ENCODE results near the gene ZFP36L2. TPM values are rescaled to one million over a fixed set of nuclear protein-coding genes. Genes with fewer than 3 reads are reported as not detected.

ZFP36L2 gene
- total and polyA plus RNA-seq, 9 of the 15 experiments (the other 6 are each of a cell fraction or from before 2014, with no cell fraction given): 4.1 to 60.6 (median 20.3) TPM

DNA sequence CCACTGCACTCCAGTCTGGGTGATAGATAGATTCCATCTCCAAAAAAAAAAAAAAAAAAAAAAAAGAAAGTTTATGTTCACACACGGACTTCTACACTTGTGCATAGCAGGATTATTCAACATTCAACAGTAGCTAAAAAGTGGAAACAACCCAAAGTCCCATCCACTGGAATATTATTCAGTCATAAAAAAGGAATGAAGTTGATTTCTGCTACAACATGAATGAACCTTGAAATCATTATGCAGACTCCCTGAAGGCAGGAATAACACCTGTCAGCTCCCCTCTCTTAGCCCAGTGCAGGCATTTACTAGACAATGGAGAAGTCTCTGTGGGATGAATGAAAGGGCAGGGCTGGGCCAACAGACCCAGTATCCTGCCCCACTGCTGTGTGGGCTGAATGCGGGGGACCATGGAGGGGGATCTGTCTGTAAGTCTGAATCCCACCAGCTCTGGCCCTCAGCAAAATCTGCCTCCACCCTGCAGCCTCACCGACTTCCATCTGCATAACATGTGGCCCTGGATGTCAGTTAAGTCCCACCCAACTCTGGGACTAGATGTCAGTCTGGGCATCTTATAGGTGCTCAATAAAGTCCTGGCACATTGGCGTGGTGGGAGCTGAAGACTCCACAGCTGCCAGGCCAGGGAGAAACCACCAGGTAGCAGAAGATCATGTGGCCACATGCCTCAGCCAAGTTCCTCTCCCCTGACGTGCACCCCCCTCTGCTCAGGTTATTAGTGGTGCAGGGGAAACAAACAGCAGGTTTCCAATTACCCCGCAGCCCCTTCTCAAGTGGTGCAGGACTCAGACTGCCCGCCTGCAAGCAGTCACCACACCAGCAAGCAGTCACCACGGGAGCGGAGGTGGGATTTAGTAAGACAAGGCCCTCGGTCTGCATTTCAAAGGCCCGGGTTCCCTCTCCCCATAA, 8.9 kb downstream of the ZFP36L2 start (continued):
- TF ChIP-seq RAD21 (CRISPR knock-in tag; conservative IDR thresholded peaks at IDR 0.05 in 1 of 2, IDR thresholded peaks at IDR 0.05 in 1 of 2) (no peak), KAT8 (IDR thresholded peaks at IDR 0.05; ENCODE audit: low read depth) (no peak), CHD2 (IDR thresholded peaks at IDR 0.05; ENCODE audit: low read depth, low read length) (no peak), ZNF143 (CRISPR knock-in tag; IDR thresholded peaks at IDR 0.05) (no peak), TRIM28 (IDR thresholded peaks at IDR 0.05) (no peak), ZNF134 (CRISPR knock-in tag; conservative IDR thresholded peaks at IDR 0.05) (no peak), RBM25 (IDR thresholded peaks at IDR 0.05; ENCODE audit: low read depth, low read length, severe bottlenecking) (peak; percentile 63)
- TF ChIP-seq, protein P1, sequence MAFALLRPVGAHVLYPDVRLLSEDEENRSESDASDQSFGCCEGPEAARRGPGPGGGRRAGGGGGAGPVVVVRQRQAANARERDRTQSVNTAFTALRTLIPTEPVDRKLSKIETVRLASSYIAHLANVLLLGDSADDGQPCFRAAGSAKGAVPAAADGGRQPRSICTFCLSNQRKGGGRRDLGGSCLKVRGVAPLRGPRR (CRISPR knock-in tag; IDR thresholded peaks at IDR 0.05): no peak
- TF ChIP-seq, protein P2, sequence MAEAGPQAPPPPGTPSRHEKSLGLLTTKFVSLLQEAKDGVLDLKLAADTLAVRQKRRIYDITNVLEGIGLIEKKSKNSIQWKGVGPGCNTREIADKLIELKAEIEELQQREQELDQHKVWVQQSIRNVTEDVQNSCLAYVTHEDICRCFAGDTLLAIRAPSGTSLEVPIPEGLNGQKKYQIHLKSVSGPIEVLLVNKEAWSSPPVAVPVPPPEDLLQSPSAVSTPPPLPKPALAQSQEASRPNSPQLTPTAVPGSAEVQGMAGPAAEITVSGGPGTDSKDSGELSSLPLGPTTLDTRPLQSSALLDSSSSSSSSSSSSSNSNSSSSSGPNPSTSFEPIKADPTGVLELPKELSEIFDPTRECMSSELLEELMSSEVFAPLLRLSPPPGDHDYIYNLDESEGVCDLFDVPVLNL (CRISPR knock-in tag; IDR thresholded peaks at IDR 0.05; ENCODE audit: low read depth): no peak
- TF ChIP-seq, protein P3, sequence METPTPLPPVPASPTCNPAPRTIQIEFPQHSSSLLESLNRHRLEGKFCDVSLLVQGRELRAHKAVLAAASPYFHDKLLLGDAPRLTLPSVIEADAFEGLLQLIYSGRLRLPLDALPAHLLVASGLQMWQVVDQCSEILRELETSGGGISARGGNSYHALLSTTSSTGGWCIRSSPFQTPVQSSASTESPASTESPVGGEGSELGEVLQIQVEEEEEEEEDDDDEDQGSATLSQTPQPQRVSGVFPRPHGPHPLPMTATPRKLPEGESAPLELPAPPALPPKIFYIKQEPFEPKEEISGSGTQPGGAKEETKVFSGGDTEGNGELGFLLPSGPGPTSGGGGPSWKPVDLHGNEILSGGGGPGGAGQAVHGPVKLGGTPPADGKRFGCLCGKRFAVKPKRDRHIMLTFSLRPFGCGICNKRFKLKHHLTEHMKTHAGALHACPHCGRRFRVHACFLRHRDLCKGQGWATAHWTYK (CRISPR knock-in tag; IDR thresholded peaks at IDR 0.05): no peak

Data from K562 (cell line).